Effector CD8-positive, alpha-beta T cell (primary cell): ENCODE measurements around the gene CTNND2.

Experiments used
- DNase-seq: peaks from one replicate; lab custom pipeline; 2025; lab: John Stamatoyannopoulos, UW

CTNND2 gene

DNA sequence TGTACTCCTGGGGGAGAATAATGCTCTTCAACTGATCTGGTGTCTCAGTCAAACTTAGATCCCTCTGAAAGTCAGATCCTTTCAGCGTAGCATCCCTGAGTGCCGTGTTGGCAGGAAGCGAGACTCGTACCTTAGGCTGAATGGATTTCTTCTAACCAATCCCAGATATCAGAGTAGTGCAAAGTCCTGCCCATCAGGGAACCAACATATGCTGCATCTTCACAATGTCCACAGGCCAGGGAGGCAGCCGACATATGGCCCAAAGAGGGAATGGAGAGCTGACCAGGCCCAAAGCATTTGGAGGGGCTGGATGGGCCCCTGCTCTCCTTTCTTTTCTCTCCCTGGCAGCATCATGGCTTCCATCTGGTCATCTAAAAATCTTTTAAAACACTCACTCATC is 646.2 kb downstream of the CTNND2 start:
- no peak for DNase-seq

DNA sequence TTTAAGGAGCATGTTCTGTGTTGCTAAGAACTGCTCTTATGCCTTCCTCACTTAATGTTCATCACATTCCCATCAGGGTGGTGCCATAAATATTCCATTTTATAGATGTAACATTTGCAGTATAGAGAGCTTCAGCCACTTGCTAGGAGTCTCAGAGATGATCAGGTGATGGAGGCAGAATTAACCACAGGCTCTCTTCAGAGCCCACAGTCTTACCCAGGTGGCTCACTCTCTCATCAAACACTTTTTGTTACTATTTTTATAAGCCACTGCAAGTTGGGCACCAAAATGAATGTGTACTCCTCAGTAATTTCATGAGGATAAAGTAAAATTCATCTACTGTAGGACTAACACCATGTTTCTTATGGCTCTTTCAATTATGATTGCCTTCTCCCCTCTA is 651.7 kb downstream of the CTNND2 start:
- no peak for DNase-seq

DNA sequence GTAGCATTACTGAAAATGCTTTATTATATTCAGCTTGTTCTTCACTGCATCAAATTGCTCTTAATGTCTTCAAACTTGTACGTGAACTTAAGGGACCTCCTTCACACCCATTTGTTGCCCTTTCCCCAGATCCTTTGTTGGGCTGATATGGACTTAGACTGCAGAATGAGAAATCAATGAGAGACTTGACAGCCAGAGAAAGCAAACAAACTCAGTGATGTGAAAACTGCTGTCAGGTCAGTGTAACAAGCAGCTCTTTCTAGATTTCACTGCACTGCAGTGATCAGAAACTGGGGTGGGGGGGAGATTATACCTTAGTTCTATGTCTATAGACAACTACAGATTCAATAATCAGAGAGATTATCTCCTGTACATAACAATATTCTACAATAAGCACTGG is 652.2 kb downstream of the CTNND2 start:
- no peak for DNase-seq

DNA sequence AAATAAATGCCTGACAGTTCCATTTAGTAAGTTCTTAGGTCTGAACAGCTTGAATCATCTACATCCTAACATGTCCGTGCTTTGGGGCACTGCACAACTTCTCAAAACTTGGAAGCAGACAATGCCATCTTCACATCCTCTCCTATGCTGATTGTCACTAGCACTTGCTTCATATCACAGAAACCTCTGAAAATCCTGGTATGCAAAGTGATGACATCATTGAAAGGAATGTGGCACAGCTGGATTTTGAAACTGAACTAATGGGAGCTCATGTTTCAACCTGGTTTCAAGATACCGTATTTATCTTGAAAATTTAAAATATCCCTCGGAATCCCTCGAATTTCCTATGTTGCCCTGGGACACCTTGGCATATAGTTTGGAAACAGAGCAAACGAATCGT is 653.0 kb downstream of the CTNND2 start:
- DNase-seq: no peak

DNA sequence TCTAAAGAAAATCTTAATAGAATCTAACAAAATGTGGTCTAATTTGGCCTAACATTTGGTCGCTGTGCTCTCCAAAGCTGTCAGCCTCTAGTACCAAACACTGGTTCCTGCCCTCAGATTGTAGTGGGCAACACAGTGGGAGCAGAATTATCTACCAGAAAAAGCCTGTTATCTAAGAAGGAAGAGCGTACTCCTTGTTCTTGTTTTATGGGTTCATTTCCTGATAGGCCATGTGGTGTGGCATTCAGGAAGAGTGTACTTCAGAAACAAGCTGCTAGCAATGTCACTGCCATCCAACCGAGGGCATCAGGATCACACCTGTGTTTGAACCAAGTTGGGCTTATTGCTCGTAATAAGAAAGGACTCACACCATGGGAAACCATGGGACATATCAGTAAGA is 655.3 kb downstream of the CTNND2 start:
- DNase-seq: no peak

DNA sequence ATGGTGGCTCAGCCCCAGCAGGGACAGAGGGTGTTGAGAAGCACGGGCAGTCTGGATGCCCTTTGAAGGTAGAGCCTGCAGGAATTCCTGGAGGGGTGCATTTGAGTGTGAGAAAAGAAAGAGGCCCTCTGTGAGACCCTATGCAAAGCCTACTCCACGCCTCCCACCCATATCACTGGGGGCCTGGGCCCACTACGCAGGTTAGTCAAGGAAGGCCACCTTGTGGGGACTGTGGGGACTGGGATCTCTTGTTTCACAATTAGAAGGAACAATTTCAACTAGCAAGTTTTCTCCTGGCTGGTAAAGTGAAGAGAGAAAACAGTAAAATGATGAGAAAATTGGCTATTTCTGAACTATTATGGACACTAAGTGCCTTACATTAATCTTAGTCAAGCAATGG is 657.0 kb downstream of the CTNND2 start:
- DNase-seq: no peak

DNA sequence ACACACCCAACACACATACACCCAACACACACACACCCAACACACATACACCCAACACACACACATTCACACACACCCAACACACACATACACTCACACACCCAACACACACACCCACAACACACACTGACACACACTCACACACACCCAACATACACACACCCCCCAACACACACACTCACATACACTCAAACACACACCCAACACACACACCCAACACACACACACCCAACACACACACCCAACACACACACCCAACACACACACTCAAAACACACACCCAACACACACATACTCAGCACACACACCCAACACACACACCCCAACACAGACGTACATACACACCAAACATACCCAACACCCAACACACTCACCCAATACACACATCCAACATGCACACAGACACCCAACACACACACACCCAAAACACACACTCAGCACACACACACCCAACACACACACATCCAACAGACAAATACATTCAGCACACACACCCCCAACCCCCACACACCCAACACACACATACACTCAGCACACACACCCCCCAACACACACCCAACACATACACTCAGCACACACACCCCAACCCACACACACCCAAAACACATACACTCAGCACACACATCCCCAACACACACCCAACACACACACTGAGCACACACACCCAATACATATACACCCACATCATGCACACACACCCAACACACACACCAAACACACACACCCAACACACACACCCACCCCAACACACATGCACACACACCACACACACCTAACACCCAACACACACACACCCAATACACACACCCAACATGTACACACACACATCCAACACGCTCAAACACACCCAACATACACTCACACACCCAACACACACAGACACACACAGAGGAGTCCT is 663.7 kb downstream of the CTNND2 start:
- no peak for DNase-seq

DNA sequence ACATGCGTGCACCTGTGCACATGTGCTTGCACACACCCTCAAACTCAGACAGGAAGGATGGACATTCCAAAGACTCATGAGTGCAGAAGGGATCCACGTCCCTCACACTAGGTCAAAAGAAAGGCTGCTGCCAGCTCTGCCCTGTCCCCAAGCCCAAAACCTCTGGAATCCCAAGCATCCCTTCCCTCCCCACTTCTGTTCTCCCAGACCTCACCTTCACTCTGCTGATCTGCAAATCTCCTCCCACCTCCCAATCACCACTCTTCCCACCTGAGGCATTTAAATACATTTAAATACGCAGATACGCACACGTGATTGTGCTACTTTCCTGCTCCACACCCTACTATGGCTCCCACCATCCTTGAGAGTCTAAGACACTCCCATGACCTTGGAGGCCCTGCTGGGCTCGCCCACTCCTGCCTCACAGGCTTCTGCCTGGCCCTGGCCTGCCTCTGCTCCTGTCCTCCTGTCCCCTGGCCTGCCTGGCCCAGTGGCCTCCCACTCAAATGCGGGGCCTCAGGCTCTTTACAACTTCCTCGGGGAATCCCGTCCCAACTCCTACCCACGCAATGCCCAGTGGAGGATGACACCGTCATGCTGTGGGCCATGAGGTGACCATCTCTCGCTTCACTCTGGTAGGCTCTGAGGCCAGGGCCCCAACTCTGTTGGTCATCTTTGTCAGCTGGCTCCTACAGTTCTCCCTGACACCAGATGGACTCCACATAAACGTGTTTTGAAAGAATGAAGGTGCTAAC is 664.8 kb downstream of the CTNND2 start:
- DNase-seq: no peak

DNA sequence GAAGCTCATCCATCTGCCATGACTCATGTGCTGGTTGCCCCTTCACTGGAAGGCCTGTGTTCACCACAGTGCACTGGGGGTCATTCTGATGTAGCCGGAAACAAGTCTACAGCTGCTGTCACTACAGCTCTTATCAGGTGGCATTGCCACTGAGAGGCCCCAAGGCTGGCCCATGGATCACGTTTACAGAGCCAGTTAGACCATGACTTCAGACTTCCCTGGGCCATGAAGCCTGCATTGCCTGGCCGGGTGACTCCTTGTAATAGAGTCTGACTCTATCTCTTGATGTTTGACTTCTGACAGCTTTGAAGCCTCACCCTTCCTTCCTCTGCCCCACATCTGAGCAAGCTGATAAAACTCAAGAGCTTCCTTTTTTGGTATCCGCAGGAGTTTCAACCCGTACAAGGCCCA is 669.7 kb downstream of the CTNND2 start:
- no peak for DNase-seq

DNA sequence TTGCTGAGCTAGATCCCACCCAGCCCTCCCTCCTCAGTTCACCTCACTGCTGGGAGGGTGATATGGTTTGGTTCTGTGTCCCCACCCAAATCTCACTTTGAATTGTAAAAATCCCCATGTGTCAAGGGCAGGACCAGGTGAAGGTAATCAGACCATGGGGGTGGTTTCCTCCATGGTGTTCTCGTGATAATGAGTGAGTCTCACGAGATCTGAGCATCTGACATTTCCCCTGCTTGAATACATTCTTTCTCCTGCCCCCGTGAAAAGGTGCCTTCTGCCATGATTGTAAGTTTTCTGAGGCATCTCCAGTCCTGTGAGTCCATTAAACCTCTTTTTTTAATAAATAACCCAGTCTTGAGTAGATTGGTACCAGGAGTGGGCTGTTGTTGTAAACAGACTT is 673.4 kb downstream of the CTNND2 start:
- DNase-seq: no peak

DNA sequence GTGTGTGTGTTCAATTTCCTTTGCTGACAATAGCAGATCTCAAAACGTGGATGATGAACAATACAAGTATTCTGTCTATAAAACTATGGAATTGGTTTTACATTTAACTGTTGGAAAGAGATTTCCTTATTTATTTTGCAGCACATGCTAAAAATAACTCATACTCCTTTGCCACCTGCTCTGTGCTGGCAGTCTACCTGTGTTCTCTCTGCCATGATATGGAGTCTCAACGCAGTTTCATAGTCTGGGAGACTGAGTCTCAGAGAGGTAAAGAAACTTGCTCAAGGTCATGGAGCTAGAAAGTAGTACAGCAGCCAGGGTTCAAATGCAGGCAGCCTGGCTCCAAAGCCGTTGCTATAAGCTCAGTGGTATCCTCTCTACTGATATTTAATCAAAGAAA is 677.2 kb downstream of the CTNND2 start:
- no peak for DNase-seq

DNA sequence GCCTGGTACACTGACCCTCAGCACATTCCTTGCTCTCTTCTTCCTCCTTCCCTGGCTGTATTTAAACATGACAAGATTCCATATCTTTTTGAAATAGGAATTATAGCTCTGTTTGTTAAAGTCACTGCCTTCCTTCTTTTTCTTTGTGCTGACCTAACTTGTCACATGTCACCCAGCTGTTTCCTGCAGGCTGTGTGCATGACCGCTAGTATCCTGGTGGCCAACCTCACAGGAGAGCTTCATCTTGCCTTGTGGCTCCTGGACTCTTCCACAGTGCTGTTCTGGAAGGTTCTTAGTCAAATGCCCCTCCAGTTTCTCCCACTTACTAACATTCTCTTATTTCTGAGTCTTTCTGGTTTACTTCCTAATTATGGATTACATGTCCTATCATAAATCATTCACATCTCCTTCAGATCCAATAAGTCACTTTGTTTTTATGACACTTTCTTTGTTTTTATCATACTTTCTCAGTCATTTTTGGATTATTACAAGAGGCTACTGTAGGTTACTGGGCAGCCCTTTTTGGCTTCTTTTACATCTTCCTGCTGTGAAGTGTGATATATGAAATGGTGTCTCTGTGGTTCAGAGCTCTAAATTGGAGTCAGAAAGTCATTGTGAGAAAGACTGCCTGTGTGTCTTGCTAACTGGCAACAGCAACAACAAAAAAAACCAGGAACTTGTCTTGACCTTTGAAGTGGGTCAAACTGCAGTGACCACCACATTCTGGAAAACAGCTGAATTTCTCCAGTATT is 679.6 kb downstream of the CTNND2 start:
- DNase-seq: no peak

DNA sequence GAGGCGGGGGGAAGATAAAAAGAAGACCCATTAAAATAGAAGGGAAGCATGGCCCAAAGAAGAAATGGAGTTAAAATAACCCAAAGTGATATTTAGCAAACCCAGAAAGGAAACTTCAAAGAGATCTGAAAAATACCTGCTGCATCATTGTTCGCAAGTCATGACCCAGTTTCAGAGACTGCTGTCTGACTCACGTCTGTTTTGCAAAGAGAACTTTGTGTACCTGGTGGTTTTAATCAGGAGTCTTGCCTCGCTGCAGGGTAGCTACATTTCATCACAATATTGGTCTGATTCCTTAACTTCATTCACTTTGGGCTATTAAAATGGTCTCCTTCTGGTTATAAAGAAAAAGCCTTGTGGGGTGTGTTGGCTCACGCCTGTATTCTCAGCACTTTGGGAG is 682.1 kb downstream of the CTNND2 start:
- DNase-seq: no peak

DNA sequence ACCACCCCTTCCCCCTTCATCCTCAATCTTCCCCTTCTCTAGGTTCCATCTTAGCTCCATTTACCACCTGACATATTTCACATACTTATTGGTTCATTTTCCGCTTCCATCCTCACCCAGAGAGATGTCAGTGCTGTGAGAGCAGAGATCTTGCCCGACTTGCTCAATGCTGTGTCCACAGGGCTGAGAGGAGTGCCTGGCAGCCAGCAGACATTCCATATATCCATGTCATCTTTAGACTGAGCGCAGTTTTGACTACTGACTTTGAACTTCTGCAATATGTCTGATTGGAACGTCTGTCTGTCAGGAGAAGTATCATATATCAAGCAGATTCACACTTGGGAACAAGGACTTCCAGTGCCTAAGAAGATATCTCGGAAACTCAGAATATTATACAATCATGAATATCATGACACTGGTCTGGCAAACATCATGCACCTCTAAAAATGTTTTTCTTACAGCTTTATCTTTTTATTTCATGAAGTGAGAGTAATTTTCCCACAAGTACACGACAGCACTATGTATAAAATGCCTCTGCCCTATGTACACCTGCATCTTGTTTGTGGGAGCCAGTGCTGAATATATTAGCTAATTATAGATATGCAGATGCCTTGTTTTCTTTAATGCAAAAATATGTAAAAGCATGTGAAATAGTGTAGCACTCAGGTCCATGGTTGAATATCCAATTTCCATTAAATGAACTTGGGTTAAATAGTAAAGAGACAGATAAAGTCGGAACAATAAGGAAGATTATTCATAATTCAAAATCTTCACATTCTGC is 689.2 kb downstream of the CTNND2 start:
- no peak for DNase-seq

DNA sequence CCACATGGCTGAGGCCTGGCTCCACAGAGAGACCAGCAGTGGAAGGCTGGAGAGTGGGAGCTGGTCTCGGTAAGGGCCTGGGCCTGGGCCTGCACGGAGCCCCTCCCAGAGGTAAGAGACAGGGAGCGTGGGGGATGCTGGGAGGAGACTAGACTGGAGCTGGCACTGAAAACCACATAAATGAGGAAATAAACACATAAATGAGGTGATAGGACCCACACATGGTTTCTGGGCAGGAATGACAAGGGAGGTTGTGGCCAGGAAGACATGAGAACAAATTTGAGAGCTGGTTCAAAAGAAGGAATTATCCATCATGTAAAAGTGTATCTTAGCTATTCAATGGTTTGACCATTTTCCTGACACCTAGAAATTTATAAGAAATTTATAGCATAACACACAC is 691.5 kb downstream of the CTNND2 start:
- DNase-seq: no peak

DNA sequence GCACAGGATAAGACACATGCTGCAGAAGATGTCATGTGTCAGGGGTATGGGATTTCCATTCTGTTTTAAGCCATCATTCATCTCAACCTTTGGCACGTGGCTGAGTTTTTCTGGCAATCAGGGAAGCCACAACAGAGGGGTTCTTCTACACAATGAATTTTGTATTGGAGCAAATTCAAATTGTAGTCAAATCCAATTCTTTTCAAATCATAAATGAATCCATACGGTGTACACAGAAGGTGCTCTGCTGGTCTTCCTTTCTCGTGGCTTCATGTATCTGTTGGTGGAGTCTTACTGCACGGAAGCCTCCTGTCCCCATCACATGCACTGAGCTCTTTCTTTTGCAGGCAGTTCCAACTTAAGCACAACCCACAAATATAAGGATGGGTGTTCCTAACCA is 706.5 kb downstream of the CTNND2 start:
- DNase-seq: no peak

DNA sequence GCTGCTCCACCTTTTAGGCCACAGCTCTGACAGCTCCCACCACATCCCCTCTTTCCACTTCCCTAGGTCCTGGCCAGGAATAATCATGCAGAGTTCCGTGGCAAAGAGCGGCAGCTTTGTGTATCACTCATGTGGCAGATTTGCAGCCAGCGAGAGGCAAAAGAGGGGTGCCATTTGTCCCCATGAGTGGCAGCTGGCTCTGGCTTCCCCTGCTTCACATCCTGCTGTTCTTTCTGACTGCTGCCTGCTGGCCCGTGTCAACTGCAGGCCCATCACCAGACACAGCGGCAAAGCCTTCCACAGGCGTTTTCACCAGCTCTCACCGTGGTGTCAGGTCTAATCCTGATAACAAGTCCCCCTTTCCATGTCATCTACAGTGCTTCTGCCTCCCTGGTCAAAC is 712.6 kb downstream of the CTNND2 start:
- no peak for DNase-seq

DNA sequence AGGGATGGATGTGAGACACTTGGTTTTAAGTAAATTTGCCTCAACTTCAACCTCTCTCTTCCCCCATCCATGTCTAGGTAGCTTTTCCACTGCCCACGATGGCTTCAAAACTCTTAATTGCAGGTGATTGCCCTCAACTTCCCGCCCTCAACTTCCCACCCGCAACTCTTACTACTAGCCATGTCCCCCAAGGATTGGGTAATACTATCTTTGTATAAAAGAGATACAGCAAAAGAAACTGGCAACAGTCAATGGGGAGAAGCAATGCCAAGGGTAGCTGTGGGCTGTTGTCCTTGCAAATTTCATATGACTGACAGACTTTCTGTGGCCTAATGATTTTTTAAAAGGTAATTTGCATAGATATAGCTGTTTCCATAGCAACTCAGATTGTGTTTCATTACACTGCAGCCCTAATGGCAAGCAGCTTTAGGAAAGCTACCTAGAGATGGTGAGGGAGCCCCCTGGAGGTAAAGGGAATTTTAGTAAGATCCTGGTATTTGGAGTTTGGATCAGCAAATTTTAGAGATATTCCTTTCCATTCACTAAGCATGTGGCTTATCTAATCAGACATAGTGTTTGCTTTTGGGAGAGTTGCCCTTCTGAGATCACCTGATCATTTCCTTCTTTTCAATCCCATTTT is 721.7 kb downstream of the CTNND2 start:
- no peak for DNase-seq

DNA sequence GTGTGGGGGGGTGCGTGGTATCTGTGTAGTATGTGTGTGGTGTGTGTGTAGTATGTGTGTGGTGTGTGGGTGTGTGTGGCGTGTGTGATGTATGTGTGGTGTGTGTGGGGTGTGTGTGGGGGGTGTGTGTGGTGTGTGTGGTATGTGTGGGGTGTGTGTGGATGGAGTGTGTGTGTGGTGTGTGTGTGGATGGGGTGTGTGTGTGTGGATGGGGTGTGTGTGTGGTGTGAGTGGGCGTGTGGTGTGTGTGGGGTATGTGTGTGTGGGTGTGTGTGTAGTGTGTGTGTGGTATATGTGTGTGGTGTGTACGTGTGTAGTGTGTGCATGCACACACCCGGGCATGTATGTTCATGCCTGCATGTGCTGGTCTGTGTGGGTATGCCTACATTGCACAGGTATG is 722.3 kb downstream of the CTNND2 start:
- no peak for DNase-seq

DNA sequence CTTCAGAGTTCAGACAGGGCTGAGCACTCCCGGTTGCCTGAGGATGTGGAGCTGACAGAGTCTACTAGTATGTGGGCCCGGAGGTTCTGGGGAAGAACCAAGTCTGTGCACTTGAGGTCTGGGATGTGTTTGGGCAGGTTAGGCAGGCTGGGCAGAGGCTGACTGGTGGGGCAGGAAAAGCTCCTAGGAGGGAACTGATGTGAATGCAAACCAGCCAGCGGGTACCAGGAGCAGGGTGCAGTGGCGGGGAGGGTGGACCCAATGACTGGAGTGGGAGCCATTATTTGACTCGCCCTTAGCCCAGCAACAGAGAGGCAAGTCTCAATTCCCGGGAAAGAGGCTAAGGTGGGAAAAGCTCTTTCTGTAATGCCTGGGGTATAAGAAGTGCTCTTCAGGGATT is 723.4 kb downstream of the CTNND2 start:
- no peak for DNase-seq

DNA sequence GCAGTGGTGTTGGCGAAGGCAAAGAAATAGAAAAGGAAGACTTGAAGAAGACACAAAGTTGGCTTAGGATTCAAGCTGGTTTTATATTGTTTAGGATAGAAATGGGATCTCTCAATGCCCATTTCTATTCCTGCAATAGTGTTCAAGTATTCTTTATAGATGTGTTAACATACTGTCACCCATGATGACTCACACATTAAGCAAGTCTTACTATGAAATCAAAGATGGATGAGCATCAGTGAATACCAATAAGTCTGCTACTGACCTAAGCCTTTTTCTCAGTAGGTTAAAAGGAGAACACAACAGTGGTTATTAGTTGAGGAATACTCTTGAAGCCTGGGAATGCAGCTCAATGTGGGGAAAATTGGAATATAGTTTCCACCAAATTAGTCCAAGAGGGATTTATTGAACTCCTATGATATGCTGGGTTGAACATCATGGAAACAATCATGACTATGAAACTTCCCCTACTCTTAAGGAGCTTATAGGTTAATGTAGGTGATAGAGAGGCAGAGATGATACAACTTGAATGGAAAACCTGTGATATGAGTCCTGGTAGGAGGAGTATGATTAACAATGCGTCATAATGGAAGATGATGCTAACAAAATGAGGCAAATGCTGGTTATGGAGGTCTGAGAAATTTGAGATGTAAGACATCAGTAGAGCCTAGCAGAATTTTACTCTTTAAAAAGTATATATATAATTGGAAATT is 726.1 kb downstream of the CTNND2 start:
- no peak for DNase-seq
